ENCODE measurements around the gene PPFIBP2.

PPFIBP2 gene

GRCh38 chr11:7558046-7558445 is 44.2 kb downstream of the PPFIBP2 start:
- DNase-seq = no peak

GRCh38 chr11:7559398-7560283 is 45.8 kb downstream of the PPFIBP2 start:
- no peak for DNase-seq

GRCh38 chr11:7561562-7561961 is 47.8 kb downstream of the PPFIBP2 start:
- DNase-seq = no peak

- peak; percentile 35 for DNase-seq
Observed at GRCh38 chr11:7563281-7563680, 49.5 kb downstream of the PPFIBP2 start.

GRCh38 chr11:7564803-7565202 is 51.0 kb downstream of the PPFIBP2 start:
- no peak for DNase-seq

GRCh38 chr11:7567311-7567710 is 53.5 kb downstream of the PPFIBP2 start:
- no peak for DNase-seq

- DNase-seq = no peak
Observed at GRCh38 chr11:7569044-7569443, 55.2 kb downstream of the PPFIBP2 start.

- DNase-seq = no peak
Observed at GRCh38 chr11:7570241-7570640, 56.4 kb downstream of the PPFIBP2 start.

GRCh38 chr11:7570938-7571521 is 57.2 kb downstream of the PPFIBP2 start:
- DNase-seq = no peak

GRCh38 chr11:7571640-7572000 is 57.8 kb downstream of the PPFIBP2 start:
- peak; percentile 96 for DNase-seq

GRCh38 chr11:7572001-7572712 is 58.4 kb downstream of the PPFIBP2 start:
- no peak for DNase-seq

- no peak for DNase-seq
Observed at GRCh38 chr11:7573193-7573557, 59.4 kb downstream of the PPFIBP2 start.

- no peak for DNase-seq
Observed at GRCh38 chr11:7573558-7574296, 59.9 kb downstream of the PPFIBP2 start.

- DNase-seq = no peak
Observed at GRCh38 chr11:7574491-7575130, 60.8 kb downstream of the PPFIBP2 start.

- peak; percentile 56 for DNase-seq
Observed at GRCh38 chr11:7575841-7576725, 62.3 kb downstream of the PPFIBP2 start.

- DNase-seq = peak; percentile 79
Observed at GRCh38 chr11:7576726-7577290, 63.0 kb downstream of the PPFIBP2 start.

- DNase-seq = peak; percentile 76
Observed at GRCh38 chr11:7577291-7578190, 63.7 kb downstream of the PPFIBP2 start.

GRCh38 chr11:7578276-7578955 is 64.6 kb downstream of the PPFIBP2 start:
- no peak for DNase-seq

GRCh38 chr11:7579361-7579791 is 65.6 kb downstream of the PPFIBP2 start:
- no peak for DNase-seq

Measured in eye (tissue), 1 donor.